OCI-LY1 (cell line): Measurements from ENCODE around the gene PRAMEF33.
"Not testable (repeated sequence)": the region's sequence is repeated elsewhere in the genome, so short reads cannot be mapped to it uniquely, and the experiment has no call there.

ENCODE experiments used
- H2AFZ ChIP-seq: fragments of 200-600 bp; sonication (generic), shearing (Covaris generic); 2 replicates; pipeline ENCODE4 v1.6.0; 2014; ENCODE audit warnings: antibody characterized with exemption, mild to moderate bottlenecking, low read length
- H3F3A ChIP-seq: fragments of 200-600 bp; sonication (generic), shearing (Covaris generic); 2 replicates; pipeline ENCODE4 v1.6.0; 2014; ENCODE audit warnings: mild to moderate bottlenecking, antibody characterized with exemption, low read length, moderate library complexity; ENCODE audit not compliant: insufficient read depth
- H3K27ac ChIP-seq: fragments of 200-600 bp; sonication (generic); 2 replicates; pipeline ENCODE4 v1.5.1; 2014; ENCODE audit warnings: low read length, mixed run types, mild to moderate bottlenecking, low read depth; ENCODE audit not compliant: poor library complexity, severe bottlenecking
- H3K27me3 ChIP-seq: fragments of 200-600 bp; sonication (generic); 2 replicates; pipeline ENCODE4 v1.6.0; 2014; ENCODE audit warnings: antibody characterized with exemption, mild to moderate bottlenecking, low read length, moderate library complexity; ENCODE audit not compliant: insufficient read depth
- H3K36me3 ChIP-seq: fragments of 200-600 bp; sonication (generic); 2 replicates; pipeline ENCODE4 v1.6.1; 2014; ENCODE audit warnings: mild to moderate bottlenecking, antibody characterized with exemption, low read length, moderate library complexity, mixed read lengths; ENCODE audit not compliant: insufficient read depth
- H3K4me1 ChIP-seq: fragments of 200-600 bp; sonication (generic); 2 replicates; pipeline ENCODE4 v1.5.1; 2014; ENCODE audit warnings: mild to moderate bottlenecking, low read length, moderate library complexity; ENCODE audit not compliant: insufficient read depth, severe bottlenecking
- H3K4me2 ChIP-seq: fragments of 200-600 bp; sonication (generic), shearing (Covaris generic); 2 replicates; pipeline ENCODE4 v1.6.1; 2014; ENCODE audit warnings: low read length
- H3K4me3 ChIP-seq: fragments of 200-600 bp; sonication (generic); 2 replicates; pipeline ENCODE4 v1.5.1; 2014; ENCODE audit warnings: low read length, low read depth, mild to moderate bottlenecking, mixed read lengths; ENCODE audit not compliant: poor library complexity, severe bottlenecking
- H3K79me2 ChIP-seq: fragments of 200-600 bp; shearing (Covaris generic); 2 replicates; pipeline ENCODE4 v1.6.1; 2016; ENCODE audit warnings: mixed run types, low read length, mixed read lengths; ENCODE audit not compliant: insufficient read depth
- H3K9ac ChIP-seq: fragments of 200-600 bp; sonication (generic), shearing (Covaris generic); 2 replicates; pipeline ENCODE4 v1.6.1; 2014; ENCODE audit warnings: mild to moderate bottlenecking, low read length, mixed read lengths
- H3K9me2 ChIP-seq: fragments of 200-600 bp; sonication (generic), shearing (Covaris generic); 2 replicates; pipeline ENCODE4 v1.6.1; 2014; ENCODE audit warnings: low read depth, mild to moderate bottlenecking, low read length, mixed read lengths
- H3K9me3 ChIP-seq: fragments of 200-600 bp; shearing (Covaris generic); 2 replicates; pipeline ENCODE4 v1.6.1; 2014; ENCODE audit warnings: low read length, mixed read lengths
- H4K20me1 ChIP-seq: fragments of 200-600 bp; sonication (generic), shearing (Covaris generic); 2 replicates; pipeline ENCODE4 v1.6.0; 2016; ENCODE audit warnings: mild to moderate bottlenecking, low read length; ENCODE audit not compliant: insufficient read depth
- TF ChIP-seq, protein P1 (sequence below): fragments of 200-600 bp; sonication (generic), shearing (Covaris generic); IDR thresholded peaks from 2 replicates; pipeline ENCODE4 v1.5.1; 2017; ENCODE audit warnings: mild to moderate bottlenecking, antibody characterized with exemption, low read length, moderate library complexity, mixed read lengths

The PRAMEF33 gene

DNA sequence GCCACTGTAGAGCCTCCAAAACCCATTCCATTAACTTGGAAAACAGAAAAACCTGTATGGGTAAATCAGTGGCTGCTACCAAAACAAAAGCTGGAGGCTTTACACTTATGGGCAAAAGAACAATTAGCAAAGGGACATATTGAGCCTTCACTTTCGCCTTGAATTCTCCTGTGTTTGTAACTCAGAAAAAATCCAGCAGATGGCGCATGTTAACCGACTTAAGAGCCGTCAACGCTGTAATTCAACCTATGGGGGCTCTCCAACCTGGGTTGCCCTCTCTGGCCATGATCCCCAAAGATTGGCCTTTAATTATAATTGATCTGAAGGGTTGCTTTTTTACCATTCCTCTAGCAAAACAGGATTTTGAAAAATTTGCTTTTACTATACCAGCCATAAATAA lies 53.4 kb downstream of the PRAMEF33 start:
- not testable (repeated sequence) for H3K9ac ChIP-seq, H3K79me2 ChIP-seq, H3K9me3 ChIP-seq, H3K36me3 ChIP-seq, H4K20me1 ChIP-seq, H3K4me3 ChIP-seq, H3K27me3 ChIP-seq, H3K27ac ChIP-seq, H2AFZ ChIP-seq, H3K4me2 ChIP-seq, H3F3A ChIP-seq, H3K4me1 ChIP-seq, H3K9me2 ChIP-seq
- TF ChIP-seq, protein P1, sequence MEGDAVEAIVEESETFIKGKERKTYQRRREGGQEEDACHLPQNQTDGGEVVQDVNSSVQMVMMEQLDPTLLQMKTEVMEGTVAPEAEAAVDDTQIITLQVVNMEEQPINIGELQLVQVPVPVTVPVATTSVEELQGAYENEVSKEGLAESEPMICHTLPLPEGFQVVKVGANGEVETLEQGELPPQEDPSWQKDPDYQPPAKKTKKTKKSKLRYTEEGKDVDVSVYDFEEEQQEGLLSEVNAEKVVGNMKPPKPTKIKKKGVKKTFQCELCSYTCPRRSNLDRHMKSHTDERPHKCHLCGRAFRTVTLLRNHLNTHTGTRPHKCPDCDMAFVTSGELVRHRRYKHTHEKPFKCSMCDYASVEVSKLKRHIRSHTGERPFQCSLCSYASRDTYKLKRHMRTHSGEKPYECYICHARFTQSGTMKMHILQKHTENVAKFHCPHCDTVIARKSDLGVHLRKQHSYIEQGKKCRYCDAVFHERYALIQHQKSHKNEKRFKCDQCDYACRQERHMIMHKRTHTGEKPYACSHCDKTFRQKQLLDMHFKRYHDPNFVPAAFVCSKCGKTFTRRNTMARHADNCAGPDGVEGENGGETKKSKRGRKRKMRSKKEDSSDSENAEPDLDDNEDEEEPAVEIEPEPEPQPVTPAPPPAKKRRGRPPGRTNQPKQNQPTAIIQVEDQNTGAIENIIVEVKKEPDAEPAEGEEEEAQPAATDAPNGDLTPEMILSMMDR, result peak; percentile 38; the same call in 1 of the 2 replicates
